Activated CD8-positive, alpha-beta memory T cell treated with anti-CD3 and anti-CD28 coated beads for 4 hours (primary cell): ENCODE measurements around the gene TARP.
"Not testable (repeated sequence)": the region's sequence is repeated elsewhere in the genome, so short reads cannot be mapped to it uniquely, and the experiment has no call there.

Experiments used
- DNase-seq, 2 donors: peaks; one replicate each; pipeline ENCODE4 v3.0.0-alpha.2; 2020; ENCODE audit warnings: low read depth in 2 of 2

TARP gene

GRCh38 chr7:38262026-38262425 is 11.4 kb downstream of the TARP start:
- DNase-seq: not testable (repeated sequence)

GRCh38 chr7:38261601-38262000 is 11.8 kb downstream of the TARP start:
- not testable (repeated sequence) for DNase-seq

GRCh38 chr7:38259157-38259556 is 14.3 kb downstream of the TARP start:
- DNase-seq: not testable (repeated sequence)

GRCh38 chr7:38257350-38257677 is 16.1 kb downstream of the TARP start:
- no peak for DNase-seq

GRCh38 chr7:38249849-38250248 is 23.6 kb downstream of the TARP start:
- not testable (repeated sequence) for DNase-seq

GRCh38 chr7:38248069-38248567 is 25.3 kb downstream of the TARP start:
- no peak for DNase-seq

GRCh38 chr7:38245409-38245977 is 27.9 kb downstream of the TARP start:
- no peak for DNase-seq

- no peak for DNase-seq
Measured at GRCh38 chr7:38244516-38244915, 28.9 kb downstream of the TARP start.

GRCh38 chr7:38243345-38243744 is 30.1 kb downstream of the TARP start:
- not testable (repeated sequence) for DNase-seq

GRCh38 chr7:38242814-38243213 is 30.6 kb downstream of the TARP start:
- DNase-seq: no peak

- DNase-seq: no peak
Measured at GRCh38 chr7:38241071-38241470, 32.4 kb downstream of the TARP start.

- not testable (repeated sequence) for DNase-seq
Measured at GRCh38 chr7:38239129-38239528, 34.3 kb downstream of the TARP start.

GRCh38 chr7:38235606-38236005 is 37.8 kb downstream of the TARP start:
- DNase-seq: no peak

- not testable (repeated sequence) for DNase-seq
Measured at GRCh38 chr7:38234759-38235158, 38.7 kb downstream of the TARP start.

GRCh38 chr7:38232502-38233366 is 40.7 kb downstream of the TARP start:
- DNase-seq: peak; percentile 61 to 71

GRCh38 chr7:38229884-38230642 is 43.4 kb downstream of the TARP start:
- DNase-seq: no peak

- DNase-seq: no peak
Measured at GRCh38 chr7:38229386-38229785, 44.0 kb downstream of the TARP start.

- DNase-seq: no peak
Measured at GRCh38 chr7:38224392-38224791, 49.0 kb downstream of the TARP start.

- no peak for DNase-seq
Measured at GRCh38 chr7:38223306-38223705, 50.1 kb downstream of the TARP start.

GRCh38 chr7:38222481-38223096 is 50.8 kb downstream of the TARP start:
- DNase-seq: no peak

GRCh38 chr7:38220452-38220851 is 53.0 kb downstream of the TARP start:
- DNase-seq: no peak

- DNase-seq: no peak
Measured at GRCh38 chr7:38217672-38218071, 55.8 kb downstream of the TARP start.
